GM23338 (cell line): ENCODE data around the gene MYDGF. TPM values are rescaled to one million over a fixed set of nuclear protein-coding genes. Genes with fewer than 3 reads are reported as not detected.

Experiments
- ATAC-seq: fragments of 200-7000 bp; cut with Tn5 transposase; 3 replicates; pipeline ENCODE4 v1.9.1; 2020
- DNase-seq: peaks from one replicate; pipeline ENCODE4 v3.0.0-alpha.2; 2015; ENCODE audit warnings: low spot score
- H2AFZ ChIP-seq: fragments of 200-600 bp; sonication (generic); 2 replicates; pipeline ENCODE4 v1.8.0; 2016; ENCODE audit warnings: antibody characterized with exemption, mild to moderate bottlenecking, moderate library complexity
- H3F3A ChIP-seq: fragments of 200-600 bp; sonication (generic); replicated peaks from 2 replicates; pipeline ENCODE4 v1.8.0; 2017; ENCODE audit warnings: antibody characterized with exemption, mixed run types, low read depth
- H3K27ac ChIP-seq: fragments of 200-600 bp; sonication (generic); 2 replicates; pipeline ENCODE4 v1.6.1; 2016; ENCODE audit warnings: low read depth
- H3K27me3 ChIP-seq: fragments of 200-600 bp; sonication (generic); 2 replicates; pipeline ENCODE4 v1.8.0; 2016; ENCODE audit warnings: mild to moderate bottlenecking, mixed run types, moderate library complexity; ENCODE audit not compliant: insufficient read depth
- H3K36me3 ChIP-seq: fragments of 200-600 bp; sonication (generic); 2 replicates; pipeline ENCODE4 v1.8.0; 2016; ENCODE audit warnings: mild to moderate bottlenecking; ENCODE audit not compliant: insufficient read depth
- H3K4me1 ChIP-seq: fragments of 200-600 bp; sonication (generic); 2 replicates; pipeline ENCODE4 v1.8.0; 2016; ENCODE audit warnings: mild to moderate bottlenecking, moderate library complexity; ENCODE audit not compliant: insufficient read depth
- H3K4me2 ChIP-seq: fragments of 200-600 bp; sonication (generic); 2 replicates; pipeline ENCODE4 v1.7.1; 2017; ENCODE audit warnings: mixed run types
- H3K4me3 ChIP-seq: fragments of 200-600 bp; sonication (generic); 2 replicates; pipeline ENCODE4 v1.6.1; 2016; ENCODE audit warnings: mixed run types
- H3K79me2 ChIP-seq: fragments of 200-600 bp; sonication (generic); replicated peaks from 2 replicates; pipeline ENCODE4 v1.8.0; 2017; ENCODE audit warnings: mild to moderate bottlenecking; ENCODE audit not compliant: insufficient read depth
- H3K9me2 ChIP-seq: fragments of 200-600 bp; sonication (generic); 2 replicates; pipeline ENCODE4 v1.8.0; 2017; ENCODE audit not compliant: insufficient read depth
- H4K20me1 ChIP-seq: fragments of 200-600 bp; sonication (generic); replicated peaks from 2 replicates; pipeline ENCODE4 v1.8.0; 2017; ENCODE audit warnings: mild to moderate bottlenecking; ENCODE audit not compliant: insufficient read depth
- H3K27ac Mint-ChIP-seq: 2 replicates; pipeline ENCODE4 v1.8.0; 2020; ENCODE audit warnings: inconsistent platforms, mild to moderate bottlenecking, moderate library complexity, mixed read lengths
- H3K27me3 Mint-ChIP-seq: 3 replicates; pipeline ENCODE4 v1.8.0; 2022; ENCODE audit warnings: low read depth, mild to moderate bottlenecking, moderate library complexity, mixed read lengths, inconsistent platforms; ENCODE audit not compliant: insufficient read depth, poor library complexity
- H3K36me3 Mint-ChIP-seq: 3 replicates; pipeline ENCODE4 v1.8.0; 2021; ENCODE audit warnings: low read depth, mild to moderate bottlenecking, inconsistent platforms, moderate library complexity, mixed read lengths
- H3K4me1 Mint-ChIP-seq: 3 replicates; pipeline ENCODE4 v1.8.0; 2020; ENCODE audit warnings: mild to moderate bottlenecking, inconsistent platforms, mixed read lengths
- H3K4me3 Mint-ChIP-seq: 3 replicates; pipeline ENCODE4 v1.8.0; 2021; ENCODE audit warnings: moderate library complexity, mild to moderate bottlenecking, inconsistent platforms, mixed read lengths
- H3K9me3 Mint-ChIP-seq: 3 replicates; pipeline ENCODE4 v1.8.0; 2020; ENCODE audit warnings: moderate library complexity, mild to moderate bottlenecking, inconsistent platforms, mixed read lengths
- CREB1 ChIP-seq: fragments of 250-450 bp; sonication (Bioruptor Pico); IDR thresholded peaks from 2 replicates; pipeline ENCODE4 v1.5.0; 2020; ENCODE audit warnings: low read depth, mild to moderate bottlenecking, moderate library complexity
- EZH2 ChIP-seq: fragments of 200-600 bp; sonication (generic); IDR thresholded peaks from one replicate; pipeline ENCODE4 v1.8.0; 2017; ENCODE audit warnings: antibody characterized with exemption, mild to moderate bottlenecking, low read depth; ENCODE audit not compliant: unreplicated experiment
- EZH2phosphoT487 ChIP-seq: fragments of 200-600 bp; sonication (generic); IDR thresholded peaks from one replicate; pipeline ENCODE4 v1.8.1; 2018; ENCODE audit warnings: antibody characterized with exemption; ENCODE audit not compliant: unreplicated experiment
- JUNB ChIP-seq: IDR thresholded peaks from one replicate; pipeline ENCODE4 v1.6.1; 2016; ENCODE audit warnings: antibody characterized with exemption; ENCODE audit not compliant: unreplicated experiment
- NANOG ChIP-seq: IDR thresholded peaks from 2 replicates; pipeline ENCODE4 v1.6.1; 2016; ENCODE audit warnings: antibody characterized with exemption, borderline replicate concordance
- POLR2AphosphoS5 ChIP-seq: IDR thresholded peaks from 2 replicates; pipeline ENCODE4 v1.6.1; 2016; ENCODE audit warnings: antibody characterized with exemption, low read depth
- STAT1 ChIP-seq: IDR thresholded peaks from one replicate; pipeline ENCODE4 v1.6.1; 2016; ENCODE audit warnings: antibody characterized with exemption; ENCODE audit not compliant: unreplicated experiment
- ZNF114 ChIP-seq: fragments of 250-450 bp; sonication (Bioruptor Pico); IDR thresholded peaks from 2 replicates; pipeline ENCODE4 v1.5.0; 2020; ENCODE audit warnings: mild to moderate bottlenecking, moderate library complexity
- ZNF331 ChIP-seq: fragments of 250-450 bp; sonication (Bioruptor Pico); IDR thresholded peaks from 2 replicates; pipeline ENCODE4 v1.5.0; 2020; ENCODE audit warnings: low read depth, mild to moderate bottlenecking, moderate library complexity
- ZNF462 ChIP-seq: fragments of 250-450 bp; sonication (Bioruptor Pico); IDR thresholded peaks from 2 replicates; pipeline ENCODE4 v1.5.0; 2020; ENCODE audit warnings: mild to moderate bottlenecking, moderate library complexity
- polyA plus RNA-seq: library from polyadenylated mRNA; unstranded; fragments of >200 nt; fragmentation: Nextera tagmentation; extraction: Ambion mirVana; gene quantifications from 2 replicates; pipeline ENCODE4 v1.2.1, GENCODE V29; 2016
- total RNA-seq: library from RNA; depleted of rRNA; stranded (reverse); fragments of >200 nt; shearing (Covaris generic); gene quantifications from 2 replicates; pipeline ENCODE4 v1.2.3, GENCODE V29; 2014
- TF ChIP-seq, protein P1 (sequence below): IDR thresholded peaks from one replicate; pipeline ENCODE4 v1.6.1; 2018; ENCODE audit warnings: antibody characterized with exemption; ENCODE audit not compliant: unreplicated experiment
- TF ChIP-seq, protein P2 (sequence below), 2 experiments: fragments of 200-600 bp in 1 of 2; sonication (generic) in 1 of 2; conservative IDR thresholded peaks; 2 replicates each; pipeline versions ENCODE4 v1.5.1 to v1.6.1; 2016 to 2017; ENCODE audit warnings: antibody characterized with exemption in 2 of 2, low read depth in 2 of 2, mild to moderate bottlenecking in 2 of 2, moderate library complexity in 1 of 2
- TF ChIP-seq, protein P3 (sequence below): IDR thresholded peaks from 2 replicates; pipeline ENCODE4 v1.6.1; 2016; ENCODE audit warnings: antibody characterized with exemption

MYDGF gene
- total and polyA plus RNA-seq, 2 experiments from 2014 or later, result 42.3 to 99.5 TPM

- no peak for DNase-seq
- H3K36me3 ChIP-seq, result peaks cover 6% of the 10 kb centered on the region
- no peak overlapping the region for H3K4me2 ChIP-seq
- no peaks in the 10 kb centered on the region for H3K9me2 ChIP-seq
- TF ChIP-seq EZH2 (no peak), ZNF462 (no peak), CREB1 (CRISPR knock-in tag) (no peak), POLR2AphosphoS5 (no peak), ZNF331 (CRISPR knock-in tag) (no peak), EZH2phosphoT487 (no peak), STAT1 (no peak), ZNF114 (CRISPR knock-in tag) (no peak), JUNB (no peak), NANOG (no peak)
- TF ChIP-seq, protein P1, sequence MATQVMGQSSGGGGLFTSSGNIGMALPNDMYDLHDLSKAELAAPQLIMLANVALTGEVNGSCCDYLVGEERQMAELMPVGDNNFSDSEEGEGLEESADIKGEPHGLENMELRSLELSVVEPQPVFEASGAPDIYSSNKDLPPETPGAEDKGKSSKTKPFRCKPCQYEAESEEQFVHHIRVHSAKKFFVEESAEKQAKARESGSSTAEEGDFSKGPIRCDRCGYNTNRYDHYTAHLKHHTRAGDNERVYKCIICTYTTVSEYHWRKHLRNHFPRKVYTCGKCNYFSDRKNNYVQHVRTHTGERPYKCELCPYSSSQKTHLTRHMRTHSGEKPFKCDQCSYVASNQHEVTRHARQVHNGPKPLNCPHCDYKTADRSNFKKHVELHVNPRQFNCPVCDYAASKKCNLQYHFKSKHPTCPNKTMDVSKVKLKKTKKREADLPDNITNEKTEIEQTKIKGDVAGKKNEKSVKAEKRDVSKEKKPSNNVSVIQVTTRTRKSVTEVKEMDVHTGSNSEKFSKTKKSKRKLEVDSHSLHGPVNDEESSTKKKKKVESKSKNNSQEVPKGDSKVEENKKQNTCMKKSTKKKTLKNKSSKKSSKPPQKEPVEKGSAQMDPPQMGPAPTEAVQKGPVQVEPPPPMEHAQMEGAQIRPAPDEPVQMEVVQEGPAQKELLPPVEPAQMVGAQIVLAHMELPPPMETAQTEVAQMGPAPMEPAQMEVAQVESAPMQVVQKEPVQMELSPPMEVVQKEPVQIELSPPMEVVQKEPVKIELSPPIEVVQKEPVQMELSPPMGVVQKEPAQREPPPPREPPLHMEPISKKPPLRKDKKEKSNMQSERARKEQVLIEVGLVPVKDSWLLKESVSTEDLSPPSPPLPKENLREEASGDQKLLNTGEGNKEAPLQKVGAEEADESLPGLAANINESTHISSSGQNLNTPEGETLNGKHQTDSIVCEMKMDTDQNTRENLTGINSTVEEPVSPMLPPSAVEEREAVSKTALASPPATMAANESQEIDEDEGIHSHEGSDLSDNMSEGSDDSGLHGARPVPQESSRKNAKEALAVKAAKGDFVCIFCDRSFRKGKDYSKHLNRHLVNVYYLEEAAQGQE, result no peak
- TF ChIP-seq, protein P2, sequence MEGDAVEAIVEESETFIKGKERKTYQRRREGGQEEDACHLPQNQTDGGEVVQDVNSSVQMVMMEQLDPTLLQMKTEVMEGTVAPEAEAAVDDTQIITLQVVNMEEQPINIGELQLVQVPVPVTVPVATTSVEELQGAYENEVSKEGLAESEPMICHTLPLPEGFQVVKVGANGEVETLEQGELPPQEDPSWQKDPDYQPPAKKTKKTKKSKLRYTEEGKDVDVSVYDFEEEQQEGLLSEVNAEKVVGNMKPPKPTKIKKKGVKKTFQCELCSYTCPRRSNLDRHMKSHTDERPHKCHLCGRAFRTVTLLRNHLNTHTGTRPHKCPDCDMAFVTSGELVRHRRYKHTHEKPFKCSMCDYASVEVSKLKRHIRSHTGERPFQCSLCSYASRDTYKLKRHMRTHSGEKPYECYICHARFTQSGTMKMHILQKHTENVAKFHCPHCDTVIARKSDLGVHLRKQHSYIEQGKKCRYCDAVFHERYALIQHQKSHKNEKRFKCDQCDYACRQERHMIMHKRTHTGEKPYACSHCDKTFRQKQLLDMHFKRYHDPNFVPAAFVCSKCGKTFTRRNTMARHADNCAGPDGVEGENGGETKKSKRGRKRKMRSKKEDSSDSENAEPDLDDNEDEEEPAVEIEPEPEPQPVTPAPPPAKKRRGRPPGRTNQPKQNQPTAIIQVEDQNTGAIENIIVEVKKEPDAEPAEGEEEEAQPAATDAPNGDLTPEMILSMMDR (conservative IDR thresholded peaks at IDR 0.05; ENCODE audit: low read depth in 2 of 2), result no peak
- TF ChIP-seq, protein P3, sequence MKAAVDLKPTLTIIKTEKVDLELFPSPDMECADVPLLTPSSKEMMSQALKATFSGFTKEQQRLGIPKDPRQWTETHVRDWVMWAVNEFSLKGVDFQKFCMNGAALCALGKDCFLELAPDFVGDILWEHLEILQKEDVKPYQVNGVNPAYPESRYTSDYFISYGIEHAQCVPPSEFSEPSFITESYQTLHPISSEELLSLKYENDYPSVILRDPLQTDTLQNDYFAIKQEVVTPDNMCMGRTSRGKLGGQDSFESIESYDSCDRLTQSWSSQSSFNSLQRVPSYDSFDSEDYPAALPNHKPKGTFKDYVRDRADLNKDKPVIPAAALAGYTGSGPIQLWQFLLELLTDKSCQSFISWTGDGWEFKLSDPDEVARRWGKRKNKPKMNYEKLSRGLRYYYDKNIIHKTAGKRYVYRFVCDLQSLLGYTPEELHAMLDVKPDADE, result no peak
- no peaks in the 10 kb centered on the region for H3K79me2 ChIP-seq
- H3K4me3 ChIP-seq, result no peak overlapping the region
- H3K36me3 Mint-ChIP-seq, result peaks cover 33% of the 10 kb centered on the region
- no peaks in the 10 kb centered on the region for H3K4me1 ChIP-seq
- no peak overlapping the region for H2AFZ ChIP-seq
- no peak overlapping the region for H3K4me3 Mint-ChIP-seq
- H3F3A ChIP-seq, result no peaks in the 10 kb centered on the region
- no peaks in the 10 kb centered on the region for H4K20me1 ChIP-seq
- no peaks in the 10 kb centered on the region for H3K27me3 ChIP-seq
- ATAC-seq, result no peak
- peaks cover 10% of the 10 kb centered on the region for H3K27me3 Mint-ChIP-seq
- H3K27ac Mint-ChIP-seq, result no peak overlapping the region
- no peaks in the 10 kb centered on the region for H3K9me3 Mint-ChIP-seq
- no peaks in the 10 kb centered on the region for H3K4me1 Mint-ChIP-seq
- no peak overlapping the region for H3K27ac ChIP-seq
Measured at GRCh38 chr19:4689403-4689802, 19.3 kb upstream of the MYDGF start.
